Activated CD4-positive, alpha-beta T cell treated with anti-CD3 and anti-CD28 coated beads, Interleukin-2, amount 50 U/mL, for 4 hours (primary cell): ENCODE data around the gene GAN.
A peak's percentile ranks its signal among the peaks of the same experiment; 100 is the strongest.
"Not testable (repeated sequence)": the region's sequence is repeated elsewhere in the genome, so short reads cannot be mapped to it uniquely, and the experiment has no call there.

Experiments used
- DNase-seq, 2 experiments: peaks; one replicate each; pipeline ENCODE4 v3.0.0-alpha.2; 2020

Gene GAN

DNA sequence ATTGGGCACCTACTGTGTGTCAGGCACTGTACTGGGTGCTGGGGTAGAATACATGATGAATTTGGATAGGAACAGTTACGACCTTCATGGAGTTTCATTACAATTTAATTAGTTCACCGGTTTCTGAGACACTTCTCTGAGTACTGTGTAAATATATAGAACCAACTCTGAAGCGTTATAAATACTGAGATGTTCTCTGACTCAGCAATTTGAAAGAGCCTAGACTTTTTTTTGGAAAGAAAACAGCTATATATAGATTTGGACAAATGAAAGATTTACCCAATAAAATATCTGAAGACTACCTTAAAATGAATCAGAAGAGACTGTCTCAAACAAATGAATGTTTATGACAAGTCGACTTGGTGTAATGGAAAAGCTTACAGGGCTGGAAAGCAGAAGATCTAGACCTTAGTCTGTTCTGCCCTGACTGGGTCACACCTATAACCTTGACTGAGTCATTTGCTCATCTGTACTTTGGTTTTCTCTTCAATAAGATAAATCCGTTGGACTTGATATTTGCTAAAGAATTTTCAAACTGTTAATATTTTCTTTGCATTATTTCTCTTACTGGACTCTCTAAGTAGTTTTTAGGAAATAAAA lies 4.6 kb upstream of the GAN start:
- DNase-seq: no peak

DNA sequence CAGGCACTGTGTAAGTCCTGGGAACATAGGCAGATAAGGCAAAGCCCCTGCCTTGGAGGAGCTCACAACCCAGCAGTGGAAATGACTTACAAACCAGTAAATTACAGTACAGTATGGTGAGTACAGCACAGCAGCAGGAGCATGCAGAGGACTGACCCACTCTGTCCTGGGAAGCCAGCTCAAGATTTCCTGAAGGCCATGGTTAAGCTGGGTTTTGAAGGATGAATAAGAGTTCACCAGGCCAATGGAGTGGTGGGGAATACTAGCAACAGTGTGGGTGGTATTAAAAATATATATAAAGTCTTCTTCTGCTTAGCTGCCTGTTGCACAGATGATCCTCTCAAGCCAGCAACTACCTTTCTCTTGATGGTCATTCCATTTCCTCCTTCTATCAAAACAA lies 3.0 kb upstream of the GAN start:
- no peak for DNase-seq

GRCh38 chr16:81313701-81314602 lies 810 bp upstream of the GAN start:
- DNase-seq: no peak

- DNase-seq: peak; percentile 32 to 38
Measured at GRCh38 chr16:81315271-81316175, 761 bp downstream of the GAN start.

GRCh38 chr16:81316176-81316496 lies 1.4 kb downstream of the GAN start:
- DNase-seq: no peak

- DNase-seq: no peak
Measured at GRCh38 chr16:81318711-81319110, 3.9 kb downstream of the GAN start.

DNA sequence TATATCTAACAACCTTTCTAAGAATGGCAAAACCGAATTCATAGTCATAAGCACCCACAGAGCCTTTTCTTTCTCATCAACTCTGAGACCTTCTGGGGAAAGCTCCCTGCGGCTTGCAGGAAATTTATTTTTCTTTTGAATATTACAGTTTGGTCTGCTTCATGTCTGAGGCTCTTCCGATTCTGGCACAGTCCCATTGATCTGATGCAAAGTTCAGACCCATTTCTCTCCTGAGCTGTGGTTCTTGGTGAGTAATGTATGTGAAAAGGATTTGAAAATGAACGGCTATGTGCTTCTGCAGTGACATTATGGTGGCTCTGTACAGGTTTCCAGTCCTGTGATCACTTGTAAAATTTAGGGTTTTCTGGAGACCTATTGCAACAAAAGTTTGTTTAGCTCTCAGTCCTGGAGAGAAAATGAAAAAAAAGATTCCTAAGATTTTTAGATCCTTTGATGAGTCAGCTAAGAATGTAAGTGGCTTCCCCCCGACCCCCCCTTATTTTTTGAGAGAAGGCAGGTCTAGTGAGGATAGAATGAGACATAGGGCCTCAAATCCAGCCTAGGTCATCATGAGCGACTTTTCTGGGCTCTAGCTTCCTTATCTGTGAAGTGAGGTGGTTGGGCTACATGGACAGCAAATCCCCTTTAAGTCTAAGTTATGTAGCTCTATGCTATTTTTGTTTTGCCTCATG lies 4.6 kb downstream of the GAN start:
- no peak for DNase-seq

DNA sequence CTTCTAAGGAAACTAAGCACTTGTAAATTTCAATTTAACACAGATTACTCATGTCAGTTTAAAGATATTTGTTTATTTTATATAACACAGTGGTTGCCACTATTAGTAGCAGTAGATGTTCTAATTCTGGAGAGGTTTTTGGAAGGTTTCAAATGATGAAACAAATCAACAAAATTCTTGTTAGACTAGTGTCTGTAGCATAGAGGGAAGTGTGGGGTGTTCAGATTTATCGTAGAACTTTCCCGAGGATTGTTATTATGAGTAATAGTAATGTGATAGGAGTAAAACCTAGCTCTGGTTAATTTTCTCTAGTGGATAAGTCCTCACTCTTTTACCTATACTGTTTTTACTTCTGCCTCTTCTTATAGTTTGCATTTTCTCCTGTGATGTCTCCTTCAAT lies 6.3 kb downstream of the GAN start:
- DNase-seq: no peak

DNA sequence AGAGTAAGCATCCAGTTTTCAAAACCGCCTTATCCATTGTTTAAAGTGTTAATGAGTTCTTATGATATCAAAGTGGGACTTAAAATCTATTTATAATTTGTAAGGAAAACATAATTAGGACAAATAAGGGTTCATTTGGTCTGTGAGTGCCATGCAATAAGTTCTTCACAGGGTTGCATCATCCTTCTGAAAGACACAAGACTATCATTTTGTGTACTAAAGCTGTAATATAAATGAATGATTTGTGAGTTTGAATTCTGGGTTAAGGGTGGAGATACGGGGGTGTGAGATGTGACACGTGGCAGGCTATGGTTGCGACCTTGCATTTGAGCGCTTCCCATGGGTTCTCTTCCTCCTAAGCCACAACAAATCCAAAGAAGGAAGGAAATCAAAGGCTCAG lies 6.8 kb downstream of the GAN start:
- no peak for DNase-seq

DNA sequence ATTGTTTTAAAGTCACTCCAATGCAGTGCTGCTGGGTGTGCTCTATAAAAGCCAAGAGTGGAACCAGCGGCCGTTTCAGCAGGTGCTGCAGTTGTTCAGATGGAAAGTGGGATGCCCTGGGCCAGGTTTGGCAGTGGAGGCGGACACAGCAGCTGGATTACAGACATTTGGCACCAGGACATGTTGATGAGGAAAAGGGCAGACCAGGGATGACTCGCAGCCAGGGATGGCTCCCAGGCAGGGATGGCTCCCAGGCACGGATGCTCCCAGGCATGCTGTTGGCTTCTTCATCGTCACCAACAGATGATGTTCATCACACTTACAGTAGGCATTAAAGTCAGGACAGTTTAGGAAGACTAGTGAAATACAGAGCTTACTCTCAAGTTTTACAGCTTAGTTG lies 10.0 kb downstream of the GAN start:
- DNase-seq: no peak

DNA sequence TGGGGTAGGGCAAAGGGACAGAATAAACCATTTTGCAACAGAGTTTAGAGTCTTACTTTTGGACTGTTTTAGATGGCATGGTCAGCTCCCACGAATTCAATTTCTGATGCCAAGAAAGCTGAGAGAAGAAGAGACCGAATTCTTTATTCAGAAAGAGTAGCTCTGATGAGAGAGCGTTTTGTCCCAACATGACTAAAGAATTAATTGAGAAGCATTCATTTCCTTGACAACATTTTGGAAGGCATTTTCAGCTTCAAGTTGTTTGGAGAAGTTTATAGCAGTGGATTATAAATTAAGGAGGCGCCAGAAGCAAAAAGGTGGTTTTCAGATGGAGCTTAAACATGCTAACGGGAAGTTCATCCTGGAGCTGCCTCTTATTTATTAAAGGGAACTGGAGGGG lies 12.2 kb downstream of the GAN start:
- DNase-seq: no peak

GRCh38 chr16:81327447-81328196 lies 12.9 kb downstream of the GAN start:
- DNase-seq: no peak

- DNase-seq: no peak
Measured at GRCh38 chr16:81329947-81330346, 15.2 kb downstream of the GAN start.

- no peak for DNase-seq
Measured at GRCh38 chr16:81333356-81333755, 18.6 kb downstream of the GAN start.

DNA sequence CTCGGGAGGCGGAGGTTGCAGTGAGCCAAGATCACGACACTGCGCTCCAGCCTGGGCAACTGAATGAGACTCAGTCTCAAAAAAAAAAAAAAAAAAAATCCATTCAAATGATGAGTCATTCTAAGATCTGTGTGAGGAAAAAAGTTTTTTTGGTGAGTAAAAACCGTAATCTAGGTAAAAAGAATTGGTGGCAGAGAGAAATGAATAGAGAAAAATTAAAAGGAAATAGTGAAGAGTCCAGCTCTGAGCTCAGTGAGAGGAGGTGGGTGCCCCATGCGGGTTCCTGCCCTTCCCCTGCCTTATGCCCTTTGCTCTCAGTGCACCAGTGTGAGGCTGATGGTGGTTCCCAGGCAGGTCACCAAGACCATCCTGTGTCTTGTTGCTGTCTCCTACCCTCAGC lies 20.9 kb downstream of the GAN start:
- no peak for DNase-seq

DNA sequence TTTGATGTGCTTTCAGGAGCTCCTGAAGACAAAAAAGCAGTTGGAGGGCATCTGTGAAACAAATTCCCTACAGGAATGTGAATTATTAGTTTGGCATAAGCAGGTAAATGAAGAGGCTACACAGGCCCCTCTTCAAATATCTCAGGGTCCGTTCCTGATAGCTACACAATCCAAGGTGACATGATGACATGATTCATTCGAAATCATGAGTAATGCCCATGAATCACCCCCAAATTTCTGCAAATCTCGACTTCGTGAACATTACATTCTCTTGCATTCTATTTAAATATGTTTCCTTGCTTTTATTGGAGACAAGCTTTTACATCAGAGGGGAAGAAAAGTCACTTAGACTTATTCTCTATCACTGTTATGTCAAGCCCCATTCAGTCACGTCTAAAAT lies 22.3 kb downstream of the GAN start:
- no peak for DNase-seq

DNA sequence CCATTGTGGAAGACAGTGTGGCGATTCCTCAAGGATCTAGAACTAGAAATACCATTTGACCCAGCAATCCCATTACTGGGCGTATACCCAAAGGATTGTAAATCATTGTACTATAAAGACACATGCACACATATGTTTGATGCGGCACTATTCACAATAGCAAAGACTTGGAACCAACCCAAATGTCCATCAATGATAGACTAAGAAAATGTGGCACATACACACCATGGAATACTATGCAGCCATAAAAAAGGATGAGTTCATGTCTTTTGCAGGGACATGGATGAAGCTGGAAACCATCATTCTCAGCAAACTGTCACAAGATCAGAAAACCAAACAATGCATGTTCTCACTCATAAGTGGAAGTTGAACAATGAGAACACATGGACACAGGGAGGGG lies 30.4 kb downstream of the GAN start:
- not testable (repeated sequence) for DNase-seq

GRCh38 chr16:81347425-81347824 lies 32.7 kb downstream of the GAN start:
- no peak for DNase-seq

- DNase-seq: no peak
Measured at GRCh38 chr16:81349608-81350305, 35.0 kb downstream of the GAN start.

- DNase-seq: no peak
Measured at GRCh38 chr16:81350306-81350615, 35.5 kb downstream of the GAN start.

- DNase-seq: no peak
Measured at GRCh38 chr16:81353895-81354294, 39.1 kb downstream of the GAN start.

GRCh38 chr16:81357711-81358260 lies 43.0 kb downstream of the GAN start:
- DNase-seq: no peak
